Measurements from ENCODE around the gene GFRA4. TPM values are rescaled to one million over a fixed set of nuclear protein-coding genes. Genes with fewer than 3 reads are reported as not detected.

Gene GFRA4
- total RNA-seq, 1 experiment from 2014 or later: not detected

GRCh38 chr20:3658716-3659491 lies 4.3 kb downstream of the GFRA4 start (continued):
- TF ChIP-seq ZNF263 (CRISPR knock-in tag; IDR thresholded peaks at IDR 0.05; ENCODE audit: low read depth) (no peak), E2F1 (CRISPR knock-in tag; IDR thresholded peaks at IDR 0.05) (no peak)

GRCh38 chr20:3658019-3658715 lies 5.0 kb downstream of the GFRA4 start:
- no peak for DNase-seq (ENCODE audit: low spot score)
- H3K27me3 Mint-ChIP-seq (ENCODE audit: low read depth): peaks cover 46% of the 10 kb centered on the region

GRCh38 chr20:3655131-3655405 lies 8.1 kb downstream of the GFRA4 start:
- CTCF ChIA-PET: interaction anchor here (0.7 to 1.1 kb wide), 3 partner anchors 40 to 95 kb away, joined by 3 to 4 read pairs (median 4); no protein-coding TSS in a partner anchor
- POLR2A ChIA-PET: no interaction called here
- H3K27me3 Mint-ChIP-seq (ENCODE audit: low read depth): peaks cover 19% of the 10 kb centered on the region
- no peak for ATAC-seq
- DNase-seq (ENCODE audit: low spot score): no peak
- no peak overlapping the region for H3K4me3 Mint-ChIP-seq
- peaks cover 8% of the 10 kb centered on the region for H3K9me3 Mint-ChIP-seq
- H3K4me1 Mint-ChIP-seq: peaks cover 5% of the 10 kb centered on the region
- no peaks in the 10 kb centered on the region for H3K36me3 Mint-ChIP-seq
- no peak overlapping the region for H3K27ac Mint-ChIP-seq
- TF ChIP-seq TEAD1 (CRISPR knock-in tag; IDR thresholded peaks at IDR 0.05) (no peak), NR3C1 (CRISPR knock-in tag; conservative IDR thresholded peaks at IDR 0.05; ENCODE audit: low read depth) (no peak), SMAD4 (CRISPR knock-in tag; IDR thresholded peaks at IDR 0.05) (no peak), ZMAT4 (CRISPR knock-in tag; IDR thresholded peaks at IDR 0.05) (no peak), JAZF1 (CRISPR knock-in tag; IDR thresholded peaks at IDR 0.05) (no peak), MAX (CRISPR knock-in tag; IDR thresholded peaks at IDR 0.05) (no peak), TEAD4 (CRISPR knock-in tag; IDR thresholded peaks at IDR 0.05) (no peak), E2F5 (CRISPR knock-in tag; IDR thresholded peaks at IDR 0.05) (no peak), NFATC4 (CRISPR knock-in tag; IDR thresholded peaks at IDR 0.05) (no peak), ARID4B (CRISPR knock-in tag; IDR thresholded peaks at IDR 0.05; ENCODE audit: borderline replicate concordance) (no peak), ZNF121 (CRISPR knock-in tag; IDR thresholded peaks at IDR 0.05) (no peak), E2F1 (CRISPR knock-in tag; IDR thresholded peaks at IDR 0.05) (no peak)

More at GRCh38 chr20:3658019-3658715, 5.0 kb downstream of the GFRA4 start:
- H3K4me3 Mint-ChIP-seq: no peak overlapping the region
- peaks cover 6% of the 10 kb centered on the region for H3K4me1 Mint-ChIP-seq
- CTCF ChIA-PET: interaction anchor here (0.9 to 4.4 kb wide), 7 partner anchors 13 to 95 kb away, joined by 3 to 17 read pairs (median 6); no protein-coding TSS in a partner anchor
- H3K27ac Mint-ChIP-seq: no peak overlapping the region
- peaks cover 8% of the 10 kb centered on the region for H3K9me3 Mint-ChIP-seq
- no peak for ATAC-seq
- H3K36me3 Mint-ChIP-seq: no peaks in the 10 kb centered on the region
- POLR2A ChIA-PET: no interaction called here
- TF ChIP-seq NFE2L1 (CRISPR knock-in tag; IDR thresholded peaks at IDR 0.05): no peak
- no peak for TF ChIP-seq CTCF (IDR thresholded peaks at IDR 0.05)
- no peak for TF ChIP-seq CREB1 (CRISPR knock-in tag; IDR thresholded peaks at IDR 0.05)

Data from WTC11 (cell line).